ENCODE results near the gene CA10. TPM values are rescaled to one million over a fixed set of nuclear protein-coding genes. Genes with fewer than 3 reads are reported as not detected.

CA10 gene
- total RNA-seq, 2 donors from 2014 or later: 0.22 to 0.37 TPM

- Mint-ChIP-seq H3K9me3 (no peaks in the 10 kb centered on the region), H3K36me3 (ENCODE audit: low read depth) (no peaks in the 10 kb centered on the region), H3K4me3 (no peak overlapping the region), H3K4me1 (peaks cover 14% of the 10 kb centered on the region), H3K27ac (no peak overlapping the region), H3K27me3 (ENCODE audit: insufficient read depth) (peaks cover 5% of the 10 kb centered on the region)
- TF ChIP-seq CTCF (conservative IDR thresholded peaks at IDR 0.05): no peak
- Histone ChIP-seq H3K9me3 (ENCODE audit: control insufficient read depth, low read length) (no peaks in the 10 kb centered on the region), H3K27ac (ENCODE audit: low read depth, low read length) (no peak overlapping the region), H3K4me3 (ENCODE audit: low read length) (no peak overlapping the region), H3K27me3 (ENCODE audit: control insufficient read depth, insufficient read depth, low read length, poor library complexity, severe bottlenecking) (peaks cover 6% of the 10 kb centered on the region), H3K36me3 (ENCODE audit: control insufficient read depth, insufficient read depth, low read length) (no peaks in the 10 kb centered on the region), H3K9ac (ENCODE audit: extremely low read depth, low read length, poor library complexity, severe bottlenecking) (no peak overlapping the region), H3K4me1 (ENCODE audit: control insufficient read depth, insufficient read depth, low read length) (no peaks in the 10 kb centered on the region)
- 95 to 97% methylated on average over 3 to 4 of the region's 4 CpGs for WGBS, 2 experiments (ENCODE audit: insufficient coverage in 1 of 2, insufficient read length in 1 of 2)
- no peak for DNase-seq
These were observed 497.1 kb downstream of the CA10 start for GRCh38 chr17:51661403-51661802.

GRCh38 chr17:51660266-51660665 lies 498.2 kb downstream of the CA10 start:
- Mint-ChIP-seq H3K9me3 (no peaks in the 10 kb centered on the region), H3K27me3 (ENCODE audit: insufficient read depth) (peaks cover 10% of the 10 kb centered on the region), H3K4me1 (peaks cover 14% of the 10 kb centered on the region), H3K27ac (no peak overlapping the region), H3K36me3 (ENCODE audit: low read depth) (no peaks in the 10 kb centered on the region), H3K4me3 (no peak overlapping the region)
- Histone ChIP-seq H3K9ac (ENCODE audit: extremely low read depth, low read length, poor library complexity, severe bottlenecking) (no peak overlapping the region), H3K4me1 (ENCODE audit: control insufficient read depth, insufficient read depth, low read length) (no peaks in the 10 kb centered on the region), H3K36me3 (ENCODE audit: control insufficient read depth, insufficient read depth, low read length) (no peaks in the 10 kb centered on the region), H3K4me3 (ENCODE audit: low read length) (no peak overlapping the region), H3K27ac (ENCODE audit: low read depth, low read length) (no peak overlapping the region), H3K27me3 (ENCODE audit: control insufficient read depth, insufficient read depth, low read length, poor library complexity, severe bottlenecking) (peaks cover 17% of the 10 kb centered on the region), H3K9me3 (ENCODE audit: control insufficient read depth, low read length) (no peaks in the 10 kb centered on the region)
- 70 to 82% methylated on average over 3 to 4 of the region's 4 CpGs for WGBS, 2 experiments (ENCODE audit: insufficient coverage in 1 of 2, insufficient read length in 1 of 2)
- DNase-seq: no peak
- no peak for TF ChIP-seq CTCF (conservative IDR thresholded peaks at IDR 0.05)

GRCh38 chr17:51657224-51657623 lies 501.3 kb downstream of the CA10 start:
- no peaks in the 10 kb centered on the region for H3K36me3 Mint-ChIP-seq (ENCODE audit: low read depth)
- Histone ChIP-seq H3K4me1 (ENCODE audit: control insufficient read depth, insufficient read depth, low read length) (no peaks in the 10 kb centered on the region), H3K4me3 (ENCODE audit: low read length) (no peak overlapping the region), H3K36me3 (ENCODE audit: control insufficient read depth, insufficient read depth, low read length) (no peaks in the 10 kb centered on the region), H3K27ac (ENCODE audit: low read depth, low read length) (no peak overlapping the region), H3K27me3 (ENCODE audit: control insufficient read depth, insufficient read depth, low read length, poor library complexity, severe bottlenecking) (peaks cover 24% of the 10 kb centered on the region), H3K9me3 (ENCODE audit: control insufficient read depth, low read length) (no peaks in the 10 kb centered on the region), H3K9ac (ENCODE audit: extremely low read depth, low read length, poor library complexity, severe bottlenecking) (no peak overlapping the region)
- H3K27ac Mint-ChIP-seq: no peak overlapping the region
- peaks cover 5% of the 10 kb centered on the region for H3K4me1 Mint-ChIP-seq
- H3K27me3 Mint-ChIP-seq (ENCODE audit: insufficient read depth): peaks cover 6% of the 10 kb centered on the region
- no peak overlapping the region for H3K4me3 Mint-ChIP-seq
- TF ChIP-seq CTCF (conservative IDR thresholded peaks at IDR 0.05): no peak
- no peak for DNase-seq
- H3K9me3 Mint-ChIP-seq: no peaks in the 10 kb centered on the region
